ENCODE measurements around the gene INTS11. TPM values are rescaled to one million over a fixed set of nuclear protein-coding genes. Genes with fewer than 3 reads are reported as not detected.

The INTS11 gene
- total RNA-seq (ENCODE audit: low replicate concordance), result 52.0 and 105 TPM in 2 replicates

DNA sequence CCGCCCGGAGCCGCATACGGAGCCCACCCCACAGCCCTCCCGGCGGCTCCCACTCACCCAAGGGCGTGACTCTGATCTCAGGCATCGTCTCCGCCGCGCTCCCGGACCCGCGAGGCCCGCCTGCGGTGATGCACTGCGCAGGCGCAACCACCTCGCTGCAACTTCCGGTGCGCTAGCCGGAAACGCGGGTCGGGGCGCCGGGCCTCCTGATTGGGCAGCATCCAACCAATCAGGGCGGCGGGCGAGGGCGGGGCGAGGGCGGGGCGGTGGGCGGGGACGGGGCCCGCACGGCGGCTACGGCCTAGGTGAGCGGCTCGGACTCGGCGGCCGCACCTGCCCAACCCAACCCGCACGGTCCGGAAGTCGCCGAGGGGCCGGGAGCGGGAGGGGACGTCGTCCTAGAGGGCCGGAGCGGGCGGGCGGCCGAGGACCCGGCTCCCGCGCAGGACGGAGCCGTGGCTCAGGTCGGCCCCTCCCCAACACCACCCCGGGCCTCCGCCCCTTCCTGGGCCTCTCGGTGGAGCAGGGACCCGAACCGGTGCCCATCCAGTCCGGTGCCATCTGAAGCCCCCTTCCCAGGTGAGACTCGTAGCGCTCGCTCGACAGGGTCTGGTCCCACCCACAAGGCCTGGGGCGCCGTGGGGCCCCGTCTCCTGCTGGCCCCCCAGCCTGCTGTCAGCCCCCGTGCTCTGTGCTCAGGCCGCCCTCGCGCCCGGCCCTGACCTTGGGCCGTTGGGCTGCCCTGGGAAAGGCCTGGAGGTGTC, at the start of gene INTS11, which contains the start of gene CPTP:
INTS11 (minus strand) TSS at position 137 of the 764 bp plus-strand sequence; CDS start at position 85, 52 bp downstream.
CPTP (plus strand) TSS at position 279 of the 764 bp plus-strand sequence. CDS start 2,109 bp downstream, outside the sequence.

GRCh38 chr1:1358433-1359271, 34.2 kb upstream of the INTS11 start, which contains the start of gene MXRA8:
MXRA8 (minus strand) TSS chr1:1358555; CDS start chr1:1358504, 51 bp downstream.

GRCh38 chr1:1349256-1350012, 25.0 kb upstream of the INTS11 start, which contains the start of gene DVL1:
DVL1 (minus strand) TSS chr1:1349418; CDS start chr1:1349065, 353 bp downstream.

DNA sequence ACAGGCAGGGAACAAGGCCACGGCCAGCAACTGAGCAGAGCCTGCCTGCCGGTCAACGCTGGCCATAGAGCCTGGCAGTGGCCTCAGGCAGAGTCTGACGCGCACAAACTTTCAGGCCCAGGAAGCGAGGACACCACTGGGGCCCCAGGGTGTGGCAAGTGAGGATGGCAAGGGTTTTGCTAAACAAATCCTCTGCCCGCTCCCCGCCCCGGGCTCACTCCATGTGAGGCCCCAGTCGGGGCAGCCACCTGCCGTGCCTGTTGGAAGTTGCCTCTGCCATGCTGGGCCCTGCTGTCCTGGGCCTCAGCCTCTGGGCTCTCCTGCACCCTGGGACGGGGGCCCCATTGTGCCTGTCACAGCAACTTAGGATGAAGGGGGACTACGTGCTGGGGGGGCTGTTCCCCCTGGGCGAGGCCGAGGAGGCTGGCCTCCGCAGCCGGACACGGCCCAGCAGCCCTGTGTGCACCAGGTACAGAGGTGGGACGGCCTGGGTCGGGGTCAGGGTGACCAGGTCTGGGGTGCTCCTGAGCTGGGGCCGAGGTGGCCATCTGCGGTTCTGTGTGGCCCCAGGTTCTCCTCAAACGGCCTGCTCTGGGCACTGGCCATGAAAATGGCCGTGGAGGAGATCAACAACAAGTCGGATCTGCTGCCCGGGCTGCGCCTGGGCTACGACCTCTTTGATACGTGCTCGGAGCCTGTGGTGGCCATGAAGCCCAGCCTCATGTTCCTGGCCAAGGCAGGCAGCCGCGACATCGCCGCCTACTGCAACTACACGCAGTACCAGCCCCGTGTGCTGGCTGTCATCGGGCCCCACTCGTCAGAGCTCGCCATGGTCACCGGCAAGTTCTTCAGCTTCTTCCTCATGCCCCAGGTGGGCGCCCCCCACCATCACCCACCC, 6.9 kb upstream of the INTS11 start, which contains the start of gene TAS1R3:
TAS1R3 (plus strand) TSS at position 213 of the 898 bp plus-strand sequence; CDS start at position 279, 66 bp downstream.

GRCh38 chr1:1307923-1308755, 16.3 kb downstream of the INTS11 start, which contains the start of the genes ACAP3 and PUSL1:
ACAP3 (minus strand) TSS chr1:1307930; CDS start chr1:1307815, 115 bp downstream.
PUSL1 (plus strand) TSS chr1:1308597; CDS start chr1:1308644, 47 bp downstream.

DNA sequence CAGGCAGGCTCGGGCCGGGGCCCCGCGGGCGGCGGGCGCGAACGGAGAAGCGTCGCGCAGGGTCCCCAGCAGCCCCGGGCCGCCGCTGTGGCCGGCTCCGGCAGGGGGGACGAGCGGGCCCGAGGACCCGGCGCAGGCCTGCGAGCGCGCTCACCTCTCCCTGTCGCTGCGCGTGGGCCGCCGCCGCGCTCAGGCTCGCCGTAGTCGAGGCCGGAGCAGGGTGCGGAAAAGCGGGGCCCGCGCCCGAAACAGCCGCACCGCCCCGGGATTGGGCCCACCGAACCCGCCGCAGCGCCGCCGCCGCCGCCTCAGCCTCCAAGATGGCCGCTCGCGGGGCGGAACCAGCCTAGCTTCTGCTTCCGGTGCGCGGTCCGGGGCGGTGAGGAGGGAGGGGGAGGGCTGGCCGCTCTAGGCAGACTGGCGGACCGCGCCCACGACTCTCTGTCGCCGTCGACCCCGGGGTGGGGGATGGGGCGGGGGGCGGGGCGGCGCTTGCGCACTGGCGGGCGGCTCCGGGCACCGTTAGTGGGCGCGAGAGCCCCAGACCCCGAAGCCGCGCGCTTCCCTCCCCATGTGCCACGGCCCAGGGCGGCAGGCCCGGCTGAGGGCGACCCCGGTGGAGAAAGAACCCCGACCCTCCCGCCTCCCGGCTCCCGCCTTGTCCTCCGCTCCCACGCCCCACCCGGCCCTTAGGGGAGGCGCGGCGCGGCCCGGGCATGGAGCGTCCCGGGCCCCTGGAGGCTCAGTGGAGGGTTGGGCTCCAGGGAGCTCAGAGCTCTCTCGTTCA, 50.8 kb downstream of the INTS11 start, which contains the start of gene UBE2J2:
UBE2J2 (minus strand) TSS at position 343 of the 787 bp plus-strand sequence. CDS start 5,862 bp downstream, outside the sequence.

Other genes with a start within 250 kb of the INTS11 start
- gene C1orf159, start 208.6 kb downstream of the INTS11 start, total RNA-seq (ENCODE audit: low replicate concordance), result 2.1 and 3.7 TPM in 2 replicates
- gene TTLL10, start 150.8 kb downstream of the INTS11 start, total RNA-seq (ENCODE audit: low replicate concordance), result not detected in 2 replicates
- not detected in 2 replicates for gene TNFRSF18, start 118.1 kb downstream of the INTS11 start, total RNA-seq (ENCODE audit: low replicate concordance)
- not detected in 2 replicates for gene TNFRSF4, start 110.5 kb downstream of the INTS11 start, total RNA-seq (ENCODE audit: low replicate concordance)
- gene SDF4, start 92.7 kb downstream of the INTS11 start, total RNA-seq (ENCODE audit: low replicate concordance), result 100 and 148 TPM in 2 replicates
- gene B3GALT6, start 92.4 kb downstream of the INTS11 start, total RNA-seq (ENCODE audit: low replicate concordance), result 9.9 and 24.7 TPM in 2 replicates
- gene C1QTNF12, start 77.9 kb downstream of the INTS11 start, total RNA-seq (ENCODE audit: low replicate concordance), result 0.35 and 0.53 TPM in 2 replicates
- 9.9 and 30.1 TPM in 2 replicates for gene UBE2J2, start 50.8 kb downstream of the INTS11 start, total RNA-seq (ENCODE audit: low replicate concordance)
- 0.38 and 0.47 TPM in 2 replicates for gene SCNN1D, start 44.2 kb downstream of the INTS11 start, total RNA-seq (ENCODE audit: low replicate concordance)
- gene ACAP3, start 16.7 kb downstream of the INTS11 start, total RNA-seq (ENCODE audit: low replicate concordance), result 22.7 and 64.0 TPM in 2 replicates
- gene PUSL1, start 16.1 kb downstream of the INTS11 start, total RNA-seq (ENCODE audit: low replicate concordance), result 4.7 and 14.8 TPM in 2 replicates
- 4.3 and 8.5 TPM in 2 replicates for gene CPTP, start 142 bp upstream of the INTS11 start, total RNA-seq (ENCODE audit: low replicate concordance)
- gene TAS1R3, start 6.6 kb upstream of the INTS11 start, total RNA-seq (ENCODE audit: low replicate concordance), result 0.15 and 0.35 TPM in 2 replicates
- 72.2 and 104 TPM in 2 replicates for gene DVL1, start 24.8 kb upstream of the INTS11 start, total RNA-seq (ENCODE audit: low replicate concordance)
- gene MXRA8, start 33.9 kb upstream of the INTS11 start, total RNA-seq (ENCODE audit: low replicate concordance), result 200 and 222 TPM in 2 replicates
- gene AURKAIP1, start 50.5 kb upstream of the INTS11 start, total RNA-seq (ENCODE audit: low replicate concordance), result 51.0 and 109 TPM in 2 replicates
- gene CCNL2, start 74.7 kb upstream of the INTS11 start, total RNA-seq (ENCODE audit: low replicate concordance), result 92.2 and 99.7 TPM in 2 replicates
- 59.4 and 118 TPM in 2 replicates for gene MRPL20, start 82.6 kb upstream of the INTS11 start, total RNA-seq (ENCODE audit: low replicate concordance)
- 0.23 TPM in 2 replicates for gene ANKRD65, start 96.6 kb upstream of the INTS11 start, total RNA-seq (ENCODE audit: low replicate concordance)
- gene VWA1, start 111.0 kb upstream of the INTS11 start, total RNA-seq (ENCODE audit: low replicate concordance), result 1.5 and 1.6 TPM in 2 replicates
- gene ATAD3C, start 125.0 kb upstream of the INTS11 start, total RNA-seq (ENCODE audit: low replicate concordance), result under 0.01 and 0.15 TPM in 2 replicates
- 15.9 and 18.1 TPM in 2 replicates for gene ATAD3B, start 147.1 kb upstream of the INTS11 start, total RNA-seq (ENCODE audit: low replicate concordance)
- gene ATAD3A, start 187.5 kb upstream of the INTS11 start, total RNA-seq (ENCODE audit: low replicate concordance), result 20.5 and 40.8 TPM in 2 replicates
- gene TMEM240, start 216.0 kb upstream of the INTS11 start, total RNA-seq (ENCODE audit: low replicate concordance), result 1.6 and 5.6 TPM in 2 replicates